K562 (cell line): ENCODE results near the gene LRRC9. TPM values are rescaled to one million over a fixed set of nuclear protein-coding genes. Genes with fewer than 3 reads are reported as not detected.
A peak's percentile ranks its signal among the peaks of the same experiment; 100 is the strongest.

Experiments
- ATAC-seq: fragments of 200-7000 bp; cut with Tn5 transposase; 3 replicates; pipeline ENCODE4 v1.9.1; 2020; ENCODE audit warnings: moderate library complexity
- BruUV-seq: library from RNA; stranded (reverse); fragments of 400-500 nt; replicated peaks from 2 replicates; lab custom pipeline; 2021; lab: Mats Ljungman, UMichigan
- CTCF ChIA-PET: fragments of 300-600 bp; formaldehyde crosslinking; extraction: SDS; loops from one replicate; lab custom pipeline; 2021; ENCODE audit warnings: low intra/inter-chr PET ratio; lab: Yijun Ruan, JAX
- POLR2A ChIA-PET: fragments of 300-600, 350-650 bp; sonication (Branson Sonifier 250); formaldehyde crosslinking; extraction: SDS; loops from one replicate; lab custom pipeline; 2021; ENCODE audit warnings: antibody characterized with exemption, inconsistent platforms; lab: Yijun Ruan, JAX
- DNase-seq, 4 experiments: peaks; one replicate each; pipeline versions ENCODE4 v3.0.0 to v3.0.0-alpha.2; 2011 to 2018; ENCODE audit warnings: low spot score in 3 of 4, mixed read lengths in 3 of 4; ENCODE audit errors: extremely low read depth in 1 of 4
- FAIRE-seq: peaks from 2 replicates; lab custom pipeline; 2011; peaks lifted over from hg19 to GRCh38; lab: Jason Lieb, UNC
- H2AFZ ChIP-seq: 2 replicates; pipeline ENCODE4 v1.6.0; 2011; ENCODE audit warnings: low read depth, low read length, control low read depth, inconsistent platforms
- H3K27ac ChIP-seq: fragments of 200-600 bp; 3 replicates; pipeline ENCODE4 v1.8.0; 2011; ENCODE audit warnings: low read depth, mild to moderate bottlenecking, control low read depth, inconsistent platforms, low read length, moderate library complexity, mixed read lengths; ENCODE audit errors: extremely low read depth
- H3K27me3 ChIP-seq, 2 experiments: fragments of 300-600 bp in 1 of 2; 2 replicates in 1 of 2; 3 replicates in 1 of 2; pipeline versions ENCODE4 v1.6.0 to v1.8.0; 2011; ENCODE audit warnings: inconsistent platforms in 2 of 2, low read length in 2 of 2, mild to moderate bottlenecking in 1 of 2, mixed read lengths in 1 of 2, moderate library complexity in 1 of 2; ENCODE audit not compliant: control insufficient read depth in 2 of 2, insufficient read depth in 2 of 2
- H3K36me3 ChIP-seq: fragments of 300-600 bp; 3 replicates; pipeline ENCODE4 v1.8.0; 2011; ENCODE audit warnings: mild to moderate bottlenecking, low read length, inconsistent platforms; ENCODE audit not compliant: control insufficient read depth, insufficient read depth
- H3K4me1 ChIP-seq, 2 experiments: fragments of 200-600 bp in 1 of 2; replicated peaks in 1 of 2; 2 replicates in 1 of 2; 3 replicates in 1 of 2; pipeline versions ENCODE4 v1.5.1 to v1.8.0; 2011; ENCODE audit warnings: inconsistent platforms in 2 of 2, low read length in 2 of 2, mild to moderate bottlenecking in 1 of 2, mixed read lengths in 1 of 2, moderate library complexity in 1 of 2; ENCODE audit not compliant: control insufficient read depth in 2 of 2, insufficient read depth in 2 of 2
- H3K4me2 ChIP-seq: 2 replicates; pipeline ENCODE4 v1.6.1; 2011; ENCODE audit warnings: low read length, control low read depth, inconsistent platforms, mixed read lengths; ENCODE audit not compliant: insufficient read depth
- H3K4me3 ChIP-seq: fragments of 200-600 bp; sonication (generic), shearing (Covaris generic); 2 replicates; pipeline ENCODE4 v1.5.1; 2016; ENCODE audit warnings: control low read depth, inconsistent platforms
- H3K79me2 ChIP-seq: fragments of 200-600 bp; 3 replicates; pipeline ENCODE4 v1.8.0; 2011; ENCODE audit warnings: low read length, inconsistent platforms; ENCODE audit not compliant: control insufficient read depth, insufficient read depth
- H3K9ac ChIP-seq, 2 experiments: 2 replicates each; pipeline versions ENCODE4 v1.6.0 to v1.6.1; 2011; ENCODE audit warnings: low read depth in 2 of 2, low read length in 2 of 2, control low read depth in 1 of 2, inconsistent platforms in 1 of 2, mild to moderate bottlenecking in 1 of 2, mixed read lengths in 1 of 2; ENCODE audit not compliant: insufficient read depth in 1 of 2
- H3K9me1 ChIP-seq: one replicate; pipeline ENCODE4 v1.6.0; 2011; ENCODE audit warnings: inconsistent platforms, mild to moderate bottlenecking, low read length, moderate library complexity; ENCODE audit not compliant: control insufficient read depth, insufficient read depth
- H3K9me3 ChIP-seq: replicated peaks from 2 replicates; pipeline ENCODE4 v1.5.1; 2011; ENCODE audit warnings: low read depth, low read length, inconsistent platforms; ENCODE audit not compliant: control insufficient read depth, insufficient read depth
- H4K20me1 ChIP-seq: replicated peaks from 2 replicates; pipeline ENCODE4 v1.6.1; 2011; ENCODE audit warnings: low read length, inconsistent platforms, mixed read lengths; ENCODE audit not compliant: control insufficient read depth, insufficient read depth
- CBFA2T3 ChIP-seq: fragments of 450-650 bp; IDR thresholded peaks from 2 replicates; pipeline ENCODE4 v1.6.1; 2017
- CXXC5 ChIP-seq: fragments of 250-450 bp; sonication (Bioruptor Pico); IDR thresholded peaks from 2 replicates; pipeline ENCODE4 v1.8.0; 2022; ENCODE audit warnings: inconsistent platforms, mild to moderate bottlenecking, moderate library complexity
- FOXP4 ChIP-seq: sonication (generic); formaldehyde crosslinking; IDR thresholded peaks from 2 replicates; pipeline ENCODE4 v1.8.0; 2022; ENCODE audit warnings: mild to moderate bottlenecking, missing genetic modification reagents, borderline replicate concordance
- GATA2 ChIP-seq: sonication (generic); formaldehyde crosslinking; IDR thresholded peaks from 2 replicates; pipeline ENCODE4 v1.4.0; 2020; ENCODE audit warnings: mild to moderate bottlenecking, missing genetic modification reagents
- SETDB1 ChIP-seq: IDR thresholded peaks from one replicate; pipeline ENCODE4 v1.6.1; 2012; ENCODE audit warnings: low read length, control low read depth, inconsistent platforms
- THAP12 ChIP-seq: fragments of 250-450 bp; sonication (Bioruptor Pico); IDR thresholded peaks from 2 replicates; pipeline ENCODE4 v1.9.0; 2021; ENCODE audit warnings: mild to moderate bottlenecking, inconsistent platforms
- WGBS: fragments of 100-300 bp; shearing (Covaris generic); methylation state at CpG from one replicate; pipeline ENCODE4 v1.1.6; 2016; ENCODE audit warnings: low coverage, mixed read lengths; ENCODE audit not compliant: insufficient coverage; ENCODE audit errors: missing lambda C conversion rate; 5-methylcytosine and 5-hydroxymethylcytosine counted together
- in situ Hi-C: fragments of 300-500 bp; cut with MboI; formaldehyde crosslinking; loops from 4 replicates; pipeline ENCODE4 v1.15.0; 2018; ENCODE audit warnings: inconsistent platforms, mixed read lengths
- intact Hi-C: fragments of 100-400 bp; cut with micrococcal nuclease; formaldehyde crosslinking; loops from 2 replicates; pipeline ENCODE4 v1.14.2; 2022
- polyA plus RNA-seq, 8 experiments: library from polyadenylated mRNA; depleted of rRNA in 4 of 8; stranded (reverse) in 5 of 8; unstranded in 3 of 8; fragments of >200 nt; fragmentation: Nextera tagmentation in 2 of 8; fragmentation: Illumina TruSeq in 1 of 8; extraction: Ambion mirVana in 2 of 8; extraction: Trizol in 1 of 8; gene quantifications; 2 replicates each; pipeline versions ENCODE4 v1.2.1 to v1.2.3, GENCODE V29; 2011 to 2014; ENCODE audit warnings: inconsistent platforms in 1 of 8, missing spikeins in 1 of 8
- total RNA-seq, 7 experiments: library from RNA; depleted of rRNA in 6 of 7; stranded (reverse); fragments of >200 nt in 6 of 7; fragmentation: Illumina TruSeq in 2 of 7; extraction: Trizol in 2 of 7; gene quantifications; 2 replicates each; pipeline versions ENCODE4 v1.2.1 to v1.2.3, GENCODE V29; 2011 to 2021; ENCODE audit warnings: low replicate concordance in 1 of 7

The LRRC9 gene
- total and polyA plus RNA-seq, 9 of the 15 experiments (the other 6 are each of a cell fraction or from before 2014, with no cell fraction given), result not detected

GRCh38 chr14:59900556-59900955 is 19.4 kb upstream of the LRRC9 start:
- CTCF ChIA-PET, result no interaction called here
- WGBS, result 2% methylated on average over 3 of the region's 3 CpGs

DNA sequence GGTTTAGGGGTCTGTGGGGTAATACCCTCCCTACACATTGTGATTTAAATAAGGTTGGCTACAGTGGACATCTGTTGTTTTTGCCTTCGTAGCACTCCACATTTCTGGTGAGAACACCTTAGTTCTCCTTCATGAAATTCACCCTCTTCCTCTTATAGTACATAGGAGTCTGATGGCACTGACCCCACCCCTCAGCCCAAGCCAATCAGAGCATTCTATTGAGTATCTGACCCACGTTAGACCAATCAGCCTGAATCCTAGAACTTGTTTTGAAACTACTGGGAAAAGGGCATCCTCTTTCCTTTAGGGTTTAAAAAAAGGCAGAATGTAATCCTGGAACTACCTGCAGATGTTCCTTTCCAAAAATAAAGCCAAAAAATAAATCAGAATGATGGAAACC is 15.8 kb upstream of the LRRC9 start:
- intact Hi-C loops, result no loop called here
- H3K4me1 ChIP-seq, result no peaks in the 10 kb centered on the region
- no peak for TF ChIP-seq THAP12 (CRISPR knock-in tag)
- TF ChIP-seq FOXP4 (CRISPR knock-in tag), result no peak

More at GRCh38 chr14:59900556-59900955, 19.4 kb upstream of the LRRC9 start:
- Histone ChIP-seq H3K4me3 (no peak overlapping the region), H3K27ac (no peak overlapping the region), H4K20me1 (no peaks in the 10 kb centered on the region), H3K36me3 (no peaks in the 10 kb centered on the region), H2AFZ (no peak overlapping the region), H3K9ac (no peak overlapping the region), H3K27me3 (no peaks in the 10 kb centered on the region), H3K9me1 (no peaks in the 10 kb centered on the region), H3K9me3 (no peaks in the 10 kb centered on the region; the same call in 1 of the 2 replicates), H3K4me1 (no peaks in the 10 kb centered on the region), H3K79me2 (no peaks in the 10 kb centered on the region), H3K4me2 (no peak overlapping the region)
- in situ Hi-C loops (no loop called here), intact Hi-C loops (no loop called here)
- ATAC-seq (no peak), FAIRE-seq (no peak), DNase-seq (peak in 1 of 4 experiments; percentile 4)
- POLR2A ChIA-PET, result no interaction called here
- TF ChIP-seq CBFA2T3, result peak; percentile 55
- TF ChIP-seq CXXC5 (CRISPR knock-in tag), result no peak
- no peak for TF ChIP-seq GATA2
- TF ChIP-seq SETDB1, result no peak
- BruUV-seq, result no TSS peak

More for the DNA sequence above, 15.8 kb upstream of the LRRC9 start:
- in situ Hi-C loops, result no loop called here
- H3K27me3 ChIP-seq, result no peaks in the 10 kb centered on the region
- no peaks in the 10 kb centered on the region for H4K20me1 ChIP-seq
- no peaks in the 10 kb centered on the region for H3K36me3 ChIP-seq
- WGBS, result 6% methylated on average over 2 of the region's 2 CpGs
- H3K4me2 ChIP-seq, result no peak overlapping the region
- ChIA-PET CTCF (no interaction called here), POLR2A (no interaction called here)
- H3K27ac ChIP-seq, result no peak overlapping the region
- no peaks in the 10 kb centered on the region; the same call in 1 of the 2 replicates for H3K9me3 ChIP-seq
- no TSS peak for BruUV-seq
- no peak overlapping the region for H3K9ac ChIP-seq
- H2AFZ ChIP-seq, result no peak overlapping the region
- DNase-seq, result no peak
- no peak overlapping the region for H3K4me3 ChIP-seq
- ATAC-seq, result no peak
- no peak for FAIRE-seq
- no peaks in the 10 kb centered on the region for H3K9me1 ChIP-seq
- H3K79me2 ChIP-seq, result no peaks in the 10 kb centered on the region
